Endothelial cell (in vitro differentiated cells): ENCODE results near the gene SH3TC1. TPM values are rescaled to one million over a fixed set of nuclear protein-coding genes. Genes with fewer than 3 reads are reported as not detected.

Experiments
- DNase-seq: peaks from one replicate; pipeline ENCODE4 v3.0.0; 2021; ENCODE audit warnings: low spot score
- H3K27ac Mint-ChIP-seq: one replicate; pipeline ENCODE4 v1.8.0; 2021; ENCODE audit warnings: mixed read lengths, inconsistent platforms; ENCODE audit not compliant: unreplicated experiment
- H3K27me3 Mint-ChIP-seq: one replicate; pipeline ENCODE4 v1.8.0; 2021; ENCODE audit warnings: mild to moderate bottlenecking, moderate library complexity, mixed read lengths, inconsistent platforms; ENCODE audit not compliant: unreplicated experiment
- H3K36me3 Mint-ChIP-seq: one replicate; pipeline ENCODE4 v1.8.0; 2021; ENCODE audit warnings: mild to moderate bottlenecking, low read depth, mixed read lengths, inconsistent platforms; ENCODE audit not compliant: unreplicated experiment
- H3K4me1 Mint-ChIP-seq: one replicate; pipeline ENCODE4 v1.8.0; 2021; ENCODE audit warnings: mild to moderate bottlenecking, mixed read lengths, inconsistent platforms; ENCODE audit not compliant: unreplicated experiment
- H3K4me3 Mint-ChIP-seq: one replicate; pipeline ENCODE4 v1.8.0; 2021; ENCODE audit warnings: mild to moderate bottlenecking, mixed read lengths, inconsistent platforms; ENCODE audit not compliant: unreplicated experiment
- H3K9me3 Mint-ChIP-seq: one replicate; pipeline ENCODE4 v1.8.0; 2021; ENCODE audit warnings: mixed read lengths, inconsistent platforms; ENCODE audit not compliant: unreplicated experiment
- total RNA-seq: library from RNA; stranded (reverse); fragmentation: NEBNext Ultra II Directional; extraction: Animal tissue kit (Norgen Biotek cat#: 25700); gene quantifications from one replicate; pipeline ENCODE4 v1.2.1, GENCODE V29; 2021; ENCODE audit not compliant: unreplicated experiment
- TF ChIP-seq, protein P1 (sequence below): fragments of 200-600 bp; sonication (generic); IDR thresholded peaks from one replicate; pipeline ENCODE4 v1.5.0; 2021; ENCODE audit warnings: antibody characterized with exemption; ENCODE audit not compliant: unreplicated experiment

The SH3TC1 gene
- total RNA-seq, 1 donor from 2014 or later, result 114 TPM

DNA sequence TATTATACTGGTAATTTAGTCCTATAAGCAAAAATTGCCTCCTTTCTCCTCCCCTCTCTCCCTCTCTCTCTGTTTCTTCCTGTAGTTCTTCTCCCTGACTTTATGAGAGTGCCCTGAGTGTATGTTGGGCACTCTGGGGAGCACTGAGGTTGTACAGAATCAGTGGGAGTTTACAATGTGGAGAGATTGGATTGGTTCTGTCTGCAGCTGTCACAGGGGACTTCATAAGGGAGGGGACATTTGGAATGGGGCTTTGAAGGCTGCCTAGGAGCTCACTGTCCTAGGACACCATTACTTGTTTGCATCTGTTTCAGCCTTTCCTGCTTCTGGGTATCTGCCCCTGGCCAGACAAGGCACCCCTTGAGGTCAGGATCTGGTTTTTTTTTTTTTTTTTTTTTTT, 22.9 kb downstream of the SH3TC1 start:
- TF ChIP-seq, protein P1, sequence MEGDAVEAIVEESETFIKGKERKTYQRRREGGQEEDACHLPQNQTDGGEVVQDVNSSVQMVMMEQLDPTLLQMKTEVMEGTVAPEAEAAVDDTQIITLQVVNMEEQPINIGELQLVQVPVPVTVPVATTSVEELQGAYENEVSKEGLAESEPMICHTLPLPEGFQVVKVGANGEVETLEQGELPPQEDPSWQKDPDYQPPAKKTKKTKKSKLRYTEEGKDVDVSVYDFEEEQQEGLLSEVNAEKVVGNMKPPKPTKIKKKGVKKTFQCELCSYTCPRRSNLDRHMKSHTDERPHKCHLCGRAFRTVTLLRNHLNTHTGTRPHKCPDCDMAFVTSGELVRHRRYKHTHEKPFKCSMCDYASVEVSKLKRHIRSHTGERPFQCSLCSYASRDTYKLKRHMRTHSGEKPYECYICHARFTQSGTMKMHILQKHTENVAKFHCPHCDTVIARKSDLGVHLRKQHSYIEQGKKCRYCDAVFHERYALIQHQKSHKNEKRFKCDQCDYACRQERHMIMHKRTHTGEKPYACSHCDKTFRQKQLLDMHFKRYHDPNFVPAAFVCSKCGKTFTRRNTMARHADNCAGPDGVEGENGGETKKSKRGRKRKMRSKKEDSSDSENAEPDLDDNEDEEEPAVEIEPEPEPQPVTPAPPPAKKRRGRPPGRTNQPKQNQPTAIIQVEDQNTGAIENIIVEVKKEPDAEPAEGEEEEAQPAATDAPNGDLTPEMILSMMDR, result no peak
- peaks cover 29% of the 10 kb centered on the region for H3K4me1 Mint-ChIP-seq
- H3K9me3 Mint-ChIP-seq, result no peaks in the 10 kb centered on the region
- no peak for DNase-seq
- no peak overlapping the region for H3K27ac Mint-ChIP-seq
- no peak overlapping the region for H3K4me3 Mint-ChIP-seq
- peaks cover 47% of the 10 kb centered on the region for H3K36me3 Mint-ChIP-seq
- peaks cover 3% of the 10 kb centered on the region for H3K27me3 Mint-ChIP-seq

DNA sequence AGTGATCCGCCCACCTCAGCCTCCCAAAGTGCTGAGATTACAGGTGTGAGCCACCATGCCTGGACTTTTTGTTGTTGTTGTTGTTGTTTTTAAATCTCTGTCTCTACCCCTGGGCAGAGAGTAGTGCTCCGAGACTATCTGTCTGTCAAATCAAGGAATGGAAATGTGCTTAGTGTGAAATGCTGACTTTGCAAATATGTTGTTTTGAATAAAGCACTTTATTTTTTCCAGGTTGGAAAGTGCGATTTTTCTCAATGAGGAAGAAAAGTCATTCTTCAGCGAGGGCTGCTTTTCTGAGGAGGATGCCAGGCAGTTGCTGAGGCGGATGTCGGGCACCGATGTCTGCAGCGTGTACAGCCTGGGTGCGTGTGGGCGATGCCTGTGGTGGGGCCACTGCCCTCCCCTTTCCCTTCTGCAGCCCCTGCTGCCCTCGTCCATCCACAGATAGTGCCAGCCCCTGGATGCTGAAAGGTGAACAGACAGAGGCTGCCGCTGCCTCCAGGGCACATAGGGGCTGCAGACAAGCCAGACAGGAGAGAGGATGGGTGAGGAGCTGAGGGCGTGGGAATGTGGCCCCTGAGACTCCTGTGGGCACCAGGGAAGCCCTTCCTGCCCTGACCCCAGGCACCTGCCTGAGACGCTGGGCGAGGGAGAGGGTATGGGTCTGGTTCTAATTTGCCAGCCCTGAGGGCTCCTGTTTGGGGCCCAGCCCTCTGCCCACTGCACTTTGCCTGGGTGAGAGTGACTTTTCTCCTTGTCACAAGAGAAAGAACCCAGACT, 23.7 kb downstream of the SH3TC1 start:
- H3K9me3 Mint-ChIP-seq, result no peaks in the 10 kb centered on the region
- H3K27ac Mint-ChIP-seq, result no peak overlapping the region
- no peak overlapping the region for H3K4me3 Mint-ChIP-seq
- H3K4me1 Mint-ChIP-seq, result peaks cover 29% of the 10 kb centered on the region
- peaks cover 41% of the 10 kb centered on the region for H3K36me3 Mint-ChIP-seq
- DNase-seq, result no peak
- peaks cover 3% of the 10 kb centered on the region for H3K27me3 Mint-ChIP-seq
- TF ChIP-seq, protein P1, result no peak

DNA sequence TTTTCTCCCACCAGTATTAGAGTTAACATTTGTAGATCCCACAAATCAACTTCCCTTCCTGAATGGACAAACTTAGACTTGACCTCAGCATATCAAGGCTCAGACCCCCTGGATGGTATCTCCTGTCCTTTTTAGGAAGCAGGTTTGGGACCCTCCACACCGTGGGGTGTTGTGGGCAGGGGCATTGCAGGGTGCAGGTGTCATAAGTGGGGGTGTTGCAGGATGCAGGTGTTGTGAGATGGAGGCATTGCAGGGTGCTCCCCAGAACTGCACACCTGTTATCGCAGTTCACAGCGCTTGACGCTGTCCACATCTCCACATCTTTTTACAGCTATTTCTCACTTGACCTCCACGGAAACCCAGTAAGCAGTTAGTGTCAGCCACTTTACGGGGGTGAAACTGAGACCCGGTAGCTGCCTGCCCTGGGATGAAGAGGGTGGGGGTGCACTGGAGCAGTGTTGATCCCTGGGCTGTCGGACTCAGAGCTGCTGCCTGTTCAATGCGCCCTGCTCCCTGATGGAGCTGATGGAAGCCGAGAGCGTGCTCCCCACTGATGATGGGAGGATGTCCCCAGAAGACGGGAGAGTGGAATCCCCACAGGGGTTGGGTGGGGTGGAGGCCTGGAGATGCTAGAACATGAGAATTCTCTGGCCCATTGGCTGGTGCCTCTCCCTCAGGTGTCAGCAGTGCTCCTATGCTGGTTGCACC, 25.3 kb downstream of the SH3TC1 start:
- Mint-ChIP-seq H3K27ac (peak overlapping the region; percentile 12), H3K9me3 (no peaks in the 10 kb centered on the region), H3K27me3 (peaks cover 3% of the 10 kb centered on the region), H3K4me3 (peak overlapping the region; percentile 1), H3K4me1 (peaks cover 29% of the 10 kb centered on the region), H3K36me3 (peaks cover 41% of the 10 kb centered on the region)
- DNase-seq, result no peak
- TF ChIP-seq, protein P1, result no peak

DNA sequence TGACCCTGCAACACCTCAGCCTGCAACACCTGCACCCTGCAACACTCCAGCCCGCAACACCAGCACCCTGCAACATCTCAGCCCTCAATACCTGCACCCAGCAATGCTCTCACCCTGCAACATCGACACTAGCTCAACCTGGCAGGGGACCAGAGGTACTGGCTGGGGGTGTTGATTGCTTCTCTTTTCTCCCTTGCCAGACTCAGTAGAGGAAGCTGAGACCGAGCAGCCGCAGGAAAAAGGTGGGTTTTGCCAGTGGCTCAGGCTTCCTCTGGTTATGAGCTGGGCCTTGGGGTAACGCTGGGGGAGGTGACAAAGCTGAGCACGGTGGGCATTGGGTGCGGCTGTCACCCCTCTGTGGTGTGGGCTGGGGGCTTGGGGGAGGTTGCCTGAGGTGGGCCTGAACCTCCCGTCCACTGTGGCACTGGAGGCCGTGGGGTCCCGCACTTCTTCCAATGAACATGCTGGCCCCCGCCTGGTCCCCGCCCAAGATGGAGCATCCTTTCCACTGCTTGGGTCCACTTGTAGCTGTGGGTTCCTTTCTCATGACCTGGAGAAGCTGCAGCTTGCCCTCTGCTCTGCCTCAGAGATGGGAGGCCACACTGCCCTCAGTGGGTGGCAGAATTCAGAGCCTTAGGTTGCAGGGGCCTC, 26.0 kb downstream of the SH3TC1 start:
- H3K4me3 Mint-ChIP-seq, result no peak overlapping the region
- peaks cover 3% of the 10 kb centered on the region for H3K27me3 Mint-ChIP-seq
- H3K4me1 Mint-ChIP-seq, result peaks cover 29% of the 10 kb centered on the region
- TF ChIP-seq, protein P1, result no peak
- no peaks in the 10 kb centered on the region for H3K9me3 Mint-ChIP-seq
- no peak for DNase-seq
- H3K36me3 Mint-ChIP-seq, result peaks cover 37% of the 10 kb centered on the region
- peak overlapping the region; percentile 42 for H3K27ac Mint-ChIP-seq
